Measurements from ENCODE around the gene CIB4. TPM values are rescaled to one million over a fixed set of nuclear protein-coding genes. Genes with fewer than 3 reads are reported as not detected.

The CIB4 gene
- total and polyA plus RNA-seq, 9 of the 15 experiments (the other 6 are each of a cell fraction or from before 2014, with no cell fraction given) = not detected

DNA sequence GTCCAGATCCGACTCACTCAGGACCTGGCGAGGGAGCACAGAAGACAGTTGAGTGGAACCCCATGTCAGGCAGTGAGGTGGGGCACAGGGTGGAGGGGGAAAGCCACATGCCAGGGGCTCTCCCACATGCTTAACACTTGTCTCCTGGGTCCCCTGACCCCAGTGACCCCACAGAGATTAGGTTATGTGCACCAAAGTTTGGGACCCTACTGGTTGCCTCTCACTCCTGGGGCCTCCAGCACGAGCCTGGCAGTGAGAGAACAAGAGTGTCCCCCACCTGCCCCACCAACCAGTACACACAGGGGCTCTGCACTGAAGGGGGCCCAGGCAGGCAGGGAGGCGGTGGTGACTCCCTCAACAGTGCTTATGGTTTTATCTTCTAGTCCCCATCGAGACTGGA lies 58.3 kb downstream of the CIB4 start:
- in situ Hi-C loops (cut with MboI) = no loop called here

More for the DNA sequence above, 58.3 kb downstream of the CIB4 start:
- Histone ChIP-seq H3K79me2 (ENCODE audit: control insufficient read depth, insufficient read depth, low read length) (no peaks in the 10 kb centered on the region), H3K4me2 (ENCODE audit: insufficient read depth, low read length) (no peak overlapping the region), H3K9me3 (replicated peaks; ENCODE audit: control insufficient read depth, insufficient read depth, low read depth, low read length) (no peaks in the 10 kb centered on the region), H3K27me3 (ENCODE audit: control insufficient read depth in 2 of 2, insufficient read depth in 2 of 2, low read length in 2 of 2) (peaks cover 46 to 91% of the 10 kb centered on the region in 2 experiments), H3K9ac (ENCODE audit: insufficient read depth in 1 of 2, low read depth in 2 of 2, low read length in 2 of 2) (no peak overlapping the region), H3K4me3 (no peak overlapping the region), H3K36me3 (ENCODE audit: control insufficient read depth, insufficient read depth, low read length) (no peaks in the 10 kb centered on the region), H4K20me1 (replicated peaks; ENCODE audit: control insufficient read depth, insufficient read depth, low read length) (0 out of 2 replicates have a peak, but pooled peaks cover 9% of the 10 kb centered on the region), H2AFZ (ENCODE audit: low read depth, low read length) (no peak overlapping the region), H3K27ac (ENCODE audit: extremely low read depth, low read depth, low read length) (no peak overlapping the region), H3K9me1 (ENCODE audit: control insufficient read depth, insufficient read depth, low read length) (no peaks in the 10 kb centered on the region), H3K4me1 (replicated peaks in 1 of 2; ENCODE audit: control insufficient read depth in 2 of 2, insufficient read depth in 2 of 2, low read length in 2 of 2) (no peaks in the 10 kb centered on the region)
- ChIA-PET CTCF (ENCODE audit: low intra/inter-chr PET ratio) (interaction anchor here (0.5 kb wide), 1 partner anchor 114 kb away, joined by 3 read pairs; no protein-coding TSS in a partner anchor), POLR2A (no interaction called here)
- intact Hi-C loops (cut with micrococcal nuclease) = no loop called here
- no TSS peak for BruUV-seq (replicated peaks)
- DNase-seq (ENCODE audit: extremely low read depth in 1 of 4, low spot score in 3 of 4) = no peak
- TF ChIP-seq SMAD4 (CRISPR knock-in tag; conservative IDR thresholded peaks at IDR 0.05) (no peak), ZNF584 (CRISPR knock-in tag; IDR thresholded peaks at IDR 0.05; ENCODE audit: low read depth) (no peak), KDM4B (IDR thresholded peaks at IDR 0.05; ENCODE audit: borderline replicate concordance in 2 of 2, low read depth in 1 of 2) (no peak), ZNF696 (CRISPR knock-in tag; conservative IDR thresholded peaks at IDR 0.05) (no peak), ZNF197 (CRISPR knock-in tag; IDR thresholded peaks at IDR 0.05; ENCODE audit: low read depth) (no peak), PYGO2 (tag; IDR thresholded peaks at IDR 0.05) (no peak), ZNF121 (CRISPR knock-in tag; conservative IDR thresholded peaks at IDR 0.05) (no peak), FOXP1 (CRISPR knock-in tag; IDR thresholded peaks at IDR 0.05) (no peak), HNRNPH1 (optimal IDR thresholded peaks at IDR 0.05; ENCODE audit: low read depth, low read length) (no peak), SMAD1 (IDR thresholded peaks at IDR 0.05; ENCODE audit: low read depth, low read length, partially characterized antibody) (no peak), FIP1L1 (IDR thresholded peaks at IDR 0.05; ENCODE audit: low read depth, low read length, poor library complexity, severe bottlenecking) (no peak)
- TF ChIP-seq, protein P1, sequence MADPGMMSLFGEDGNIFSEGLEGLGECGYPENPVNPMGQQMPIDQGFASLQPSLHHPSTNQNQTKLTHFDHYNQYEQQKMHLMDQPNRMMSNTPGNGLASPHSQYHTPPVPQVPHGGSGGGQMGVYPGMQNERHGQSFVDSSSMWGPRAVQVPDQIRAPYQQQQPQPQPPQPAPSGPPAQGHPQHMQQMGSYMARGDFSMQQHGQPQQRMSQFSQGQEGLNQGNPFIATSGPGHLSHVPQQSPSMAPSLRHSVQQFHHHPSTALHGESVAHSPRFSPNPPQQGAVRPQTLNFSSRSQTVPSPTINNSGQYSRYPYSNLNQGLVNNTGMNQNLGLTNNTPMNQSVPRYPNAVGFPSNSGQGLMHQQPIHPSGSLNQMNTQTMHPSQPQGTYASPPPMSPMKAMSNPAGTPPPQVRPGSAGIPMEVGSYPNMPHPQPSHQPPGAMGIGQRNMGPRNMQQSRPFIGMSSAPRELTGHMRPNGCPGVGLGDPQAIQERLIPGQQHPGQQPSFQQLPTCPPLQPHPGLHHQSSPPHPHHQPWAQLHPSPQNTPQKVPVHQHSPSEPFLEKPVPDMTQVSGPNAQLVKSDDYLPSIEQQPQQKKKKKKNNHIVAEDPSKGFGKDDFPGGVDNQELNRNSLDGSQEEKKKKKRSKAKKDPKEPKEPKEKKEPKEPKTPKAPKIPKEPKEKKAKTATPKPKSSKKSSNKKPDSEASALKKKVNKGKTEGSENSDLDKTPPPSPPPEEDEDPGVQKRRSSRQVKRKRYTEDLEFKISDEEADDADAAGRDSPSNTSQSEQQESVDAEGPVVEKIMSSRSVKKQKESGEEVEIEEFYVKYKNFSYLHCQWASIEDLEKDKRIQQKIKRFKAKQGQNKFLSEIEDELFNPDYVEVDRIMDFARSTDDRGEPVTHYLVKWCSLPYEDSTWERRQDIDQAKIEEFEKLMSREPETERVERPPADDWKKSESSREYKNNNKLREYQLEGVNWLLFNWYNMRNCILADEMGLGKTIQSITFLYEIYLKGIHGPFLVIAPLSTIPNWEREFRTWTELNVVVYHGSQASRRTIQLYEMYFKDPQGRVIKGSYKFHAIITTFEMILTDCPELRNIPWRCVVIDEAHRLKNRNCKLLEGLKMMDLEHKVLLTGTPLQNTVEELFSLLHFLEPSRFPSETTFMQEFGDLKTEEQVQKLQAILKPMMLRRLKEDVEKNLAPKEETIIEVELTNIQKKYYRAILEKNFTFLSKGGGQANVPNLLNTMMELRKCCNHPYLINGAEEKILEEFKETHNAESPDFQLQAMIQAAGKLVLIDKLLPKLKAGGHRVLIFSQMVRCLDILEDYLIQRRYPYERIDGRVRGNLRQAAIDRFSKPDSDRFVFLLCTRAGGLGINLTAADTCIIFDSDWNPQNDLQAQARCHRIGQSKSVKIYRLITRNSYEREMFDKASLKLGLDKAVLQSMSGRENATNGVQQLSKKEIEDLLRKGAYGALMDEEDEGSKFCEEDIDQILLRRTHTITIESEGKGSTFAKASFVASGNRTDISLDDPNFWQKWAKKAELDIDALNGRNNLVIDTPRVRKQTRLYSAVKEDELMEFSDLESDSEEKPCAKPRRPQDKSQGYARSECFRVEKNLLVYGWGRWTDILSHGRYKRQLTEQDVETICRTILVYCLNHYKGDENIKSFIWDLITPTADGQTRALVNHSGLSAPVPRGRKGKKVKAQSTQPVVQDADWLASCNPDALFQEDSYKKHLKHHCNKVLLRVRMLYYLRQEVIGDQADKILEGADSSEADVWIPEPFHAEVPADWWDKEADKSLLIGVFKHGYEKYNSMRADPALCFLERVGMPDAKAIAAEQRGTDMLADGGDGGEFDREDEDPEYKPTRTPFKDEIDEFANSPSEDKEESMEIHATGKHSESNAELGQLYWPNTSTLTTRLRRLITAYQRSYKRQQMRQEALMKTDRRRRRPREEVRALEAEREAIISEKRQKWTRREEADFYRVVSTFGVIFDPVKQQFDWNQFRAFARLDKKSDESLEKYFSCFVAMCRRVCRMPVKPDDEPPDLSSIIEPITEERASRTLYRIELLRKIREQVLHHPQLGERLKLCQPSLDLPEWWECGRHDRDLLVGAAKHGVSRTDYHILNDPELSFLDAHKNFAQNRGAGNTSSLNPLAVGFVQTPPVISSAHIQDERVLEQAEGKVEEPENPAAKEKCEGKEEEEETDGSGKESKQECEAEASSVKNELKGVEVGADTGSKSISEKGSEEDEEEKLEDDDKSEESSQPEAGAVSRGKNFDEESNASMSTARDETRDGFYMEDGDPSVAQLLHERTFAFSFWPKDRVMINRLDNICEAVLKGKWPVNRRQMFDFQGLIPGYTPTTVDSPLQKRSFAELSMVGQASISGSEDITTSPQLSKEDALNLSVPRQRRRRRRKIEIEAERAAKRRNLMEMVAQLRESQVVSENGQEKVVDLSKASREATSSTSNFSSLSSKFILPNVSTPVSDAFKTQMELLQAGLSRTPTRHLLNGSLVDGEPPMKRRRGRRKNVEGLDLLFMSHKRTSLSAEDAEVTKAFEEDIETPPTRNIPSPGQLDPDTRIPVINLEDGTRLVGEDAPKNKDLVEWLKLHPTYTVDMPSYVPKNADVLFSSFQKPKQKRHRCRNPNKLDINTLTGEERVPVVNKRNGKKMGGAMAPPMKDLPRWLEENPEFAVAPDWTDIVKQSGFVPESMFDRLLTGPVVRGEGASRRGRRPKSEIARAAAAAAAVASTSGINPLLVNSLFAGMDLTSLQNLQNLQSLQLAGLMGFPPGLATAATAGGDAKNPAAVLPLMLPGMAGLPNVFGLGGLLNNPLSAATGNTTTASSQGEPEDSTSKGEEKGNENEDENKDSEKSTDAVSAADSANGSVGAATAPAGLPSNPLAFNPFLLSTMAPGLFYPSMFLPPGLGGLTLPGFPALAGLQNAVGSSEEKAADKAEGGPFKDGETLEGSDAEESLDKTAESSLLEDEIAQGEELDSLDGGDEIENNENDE (IDR thresholded peaks at IDR 0.05; ENCODE audit: low read depth, low read length) = no peak
- FAIRE-seq = no peak
- no peak for ATAC-seq
- 0% methylated on average over 3 of the region's 5 CpGs for WGBS (ENCODE audit: insufficient coverage, low coverage, missing lambda C conversion rate)
